ENCODE measurements around the gene PIWIL1. TPM values are rescaled to one million over a fixed set of nuclear protein-coding genes. Genes with fewer than 3 reads are reported as not detected.

PIWIL1 gene
- total and polyA plus RNA-seq, 2 of the 4 experiments (the other 2 are of a cell fraction), result not detected

DNA sequence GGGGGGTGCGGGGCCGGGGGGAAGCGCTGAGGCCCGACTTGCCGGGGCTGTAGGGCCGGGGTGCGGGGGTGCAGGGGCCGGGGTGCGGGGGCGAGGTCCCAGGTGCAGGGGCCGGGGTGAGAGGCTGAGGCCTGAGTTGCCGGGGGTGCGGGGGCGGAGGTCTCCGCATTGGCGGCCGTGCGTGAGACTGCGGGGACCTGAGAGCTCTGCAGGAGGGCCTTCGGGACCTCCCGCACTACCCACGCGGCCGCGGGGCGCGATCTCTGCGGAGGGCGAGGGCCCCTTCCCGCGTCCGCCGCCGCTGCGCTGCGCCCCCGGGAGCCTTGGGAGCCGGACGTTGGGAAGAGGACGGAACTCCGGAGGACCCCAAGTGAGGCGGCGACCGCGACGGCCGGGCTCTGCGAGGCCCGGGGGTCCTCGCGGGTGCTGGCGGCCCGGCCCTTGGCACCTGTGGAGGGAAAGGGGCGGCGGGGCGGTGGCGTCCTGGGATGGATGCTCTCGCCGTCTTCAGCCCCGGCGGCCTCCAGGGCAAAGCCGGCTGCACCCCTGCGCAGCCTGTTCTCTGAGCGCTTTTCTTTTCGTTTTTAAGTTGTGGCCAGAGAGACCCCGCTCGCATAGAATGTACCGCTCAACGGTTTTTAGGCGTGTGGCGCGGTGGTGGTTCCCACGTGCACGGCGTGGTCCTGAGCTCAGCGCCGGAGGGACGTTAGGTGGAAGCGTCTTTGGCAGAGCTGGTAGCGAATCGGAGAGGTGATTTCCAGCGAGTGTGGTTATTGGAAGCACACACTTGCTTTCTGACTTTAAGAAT is 1.3 kb downstream of the PIWIL1 start:
- DNase-seq, result no peak
- H2BK20ac ChIP-seq (ENCODE audit: low read depth, low read length), result no peak overlapping the region
- H3K9ac ChIP-seq (ENCODE audit: low read depth, low read length), result no peak overlapping the region
- H3K27ac ChIP-seq (ENCODE audit: insufficient read depth, low read length), result no peak overlapping the region
- no peak overlapping the region for H4K8ac ChIP-seq (ENCODE audit: low read depth in 2 of 2, low read length in 2 of 2)
- intact Hi-C loops (cut with micrococcal nuclease), result no loop called here
- H3K4me2 ChIP-seq (ENCODE audit: low read depth, low read length), result no peak overlapping the region
- dilution Hi-C loops (cut with HindIII; ENCODE audit: low sequenced_read_pairs, unreplicated experiment), result no loop called here
- H2BK5ac ChIP-seq (ENCODE audit: low read depth, low read length, poor library complexity, severe bottlenecking), result no peak overlapping the region
- ATAC-seq (ENCODE audit: low read depth), result no peak
- 6% methylated on average over 20 of the region's 82 CpGs; no CpG with 5 or more reads in 1 of the 2 experiments for WGBS, 2 experiments (ENCODE audit: extremely low coverage in 2 of 2, insufficient read length in 1 of 2)
- H2BK15ac ChIP-seq (ENCODE audit: low read depth, low read length), result no peak overlapping the region
- H2AK5ac ChIP-seq (ENCODE audit: low read depth, low read length), result no peak overlapping the region
- peaks cover 16% of the 10 kb centered on the region for H3K9me3 ChIP-seq (ENCODE audit: control insufficient read depth, insufficient read depth, low read length)
- H3K36me3 ChIP-seq (ENCODE audit: control insufficient read depth, insufficient read depth, low read length), result no peaks in the 10 kb centered on the region
- no peak overlapping the region for H2AK9ac ChIP-seq (replicated peaks; ENCODE audit: low read depth, low read length, poor library complexity)
- no peak overlapping the region for H2AFZ ChIP-seq (replicated peaks; ENCODE audit: low read length, poor library complexity)
- no peak for TF ChIP-seq MAZ (IDR thresholded peaks at IDR 0.05; ENCODE audit: borderline replicate concordance, low read depth, low read length)
- no peak for TF ChIP-seq RAD21 (IDR thresholded peaks at IDR 0.05; ENCODE audit: low read length)
- no peak for TF ChIP-seq FOS (IDR thresholded peaks at IDR 0.05; ENCODE audit: low read depth, low read length)
- TF ChIP-seq, protein P1, sequence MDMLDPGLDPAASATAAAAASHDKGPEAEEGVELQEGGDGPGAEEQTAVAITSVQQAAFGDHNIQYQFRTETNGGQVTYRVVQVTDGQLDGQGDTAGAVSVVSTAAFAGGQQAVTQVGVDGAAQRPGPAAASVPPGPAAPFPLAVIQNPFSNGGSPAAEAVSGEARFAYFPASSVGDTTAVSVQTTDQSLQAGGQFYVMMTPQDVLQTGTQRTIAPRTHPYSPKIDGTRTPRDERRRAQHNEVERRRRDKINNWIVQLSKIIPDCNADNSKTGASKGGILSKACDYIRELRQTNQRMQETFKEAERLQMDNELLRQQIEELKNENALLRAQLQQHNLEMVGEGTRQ (IDR thresholded peaks at IDR 0.05; ENCODE audit: low read depth, low read length), result no peak
- no peak for TF ChIP-seq MAFK (IDR thresholded peaks at IDR 0.05; ENCODE audit: low read depth, low read length)
- TF ChIP-seq POLR2A (IDR thresholded peaks at IDR 0.05; ENCODE audit: low read depth, low read length), result no peak
- no peak for TF ChIP-seq RCOR1 (IDR thresholded peaks at IDR 0.05; ENCODE audit: insufficient replicate concordance, low read length)
- no peak for TF ChIP-seq MXI1 (IDR thresholded peaks at IDR 0.05; ENCODE audit: borderline replicate concordance, low read depth, low read length)
- TF ChIP-seq RFX5 (IDR thresholded peaks at IDR 0.05; ENCODE audit: low read depth, low read length), result no peak
- TF ChIP-seq CEBPB (IDR thresholded peaks at IDR 0.05; ENCODE audit: low read depth, low read length), result no peak
- TF ChIP-seq SMC3 (IDR thresholded peaks at IDR 0.05; ENCODE audit: low read depth, low read length), result no peak
- CTCF ChIA-PET, result no interaction called here
- no peak overlapping the region for H3K18ac ChIP-seq (ENCODE audit: low read depth, low read length)
- no peak overlapping the region for H4K5ac ChIP-seq (ENCODE audit: low read depth, low read length)
- H3K9me1 ChIP-seq (ENCODE audit: insufficient read depth, low read length), result no peaks in the 10 kb centered on the region
- H3K27me3 ChIP-seq (ENCODE audit: control insufficient read depth, insufficient read depth, low read length), result no peaks in the 10 kb centered on the region
- no peak overlapping the region for H2BK120ac ChIP-seq (ENCODE audit: low read depth, low read length)
- POLR2A ChIA-PET (ENCODE audit: unreplicated experiment), result no interaction called here
- no peak overlapping the region for H3K4ac ChIP-seq (ENCODE audit: low read depth, low read length)
- no peaks in the 10 kb centered on the region for H3K79me1 ChIP-seq (ENCODE audit: low read depth in 1 of 2, low read length in 2 of 2)
- no TSS peak for BruUV-seq (replicated peaks)
- in situ Hi-C loops (cut with MboI; ENCODE audit: low sequenced_read_pairs), result no loop called here
- no peaks in the 10 kb centered on the region for H3K4me1 ChIP-seq (ENCODE audit: control insufficient read depth, insufficient read depth, low read length)
- H3K56ac ChIP-seq (ENCODE audit: extremely low read depth, insufficient read depth, low read length), result no peak overlapping the region
- H4K20me1 ChIP-seq (ENCODE audit: insufficient read depth, low read length), result no peaks in the 10 kb centered on the region
- no peak overlapping the region for H3K4me3 ChIP-seq (ENCODE audit: insufficient read depth, low read depth, low read length)
- no peak overlapping the region for H4K91ac ChIP-seq (ENCODE audit: insufficient read depth, low read depth, low read length)
- H3K23ac ChIP-seq (ENCODE audit: low read depth, low read length), result no peak overlapping the region
- no peak overlapping the region for H3K14ac ChIP-seq (replicated peaks; ENCODE audit: low read depth, low read length)

Measured in IMR-90 (cell line).